Measurements from ENCODE around the gene MAGEB4. TPM values are rescaled to one million over a fixed set of nuclear protein-coding genes. Genes with fewer than 3 reads are reported as not detected.

The MAGEB4 gene
- total and polyA plus RNA-seq, 2 experiments from 2014 or later = not detected

- TF ChIP-seq, protein P1, sequence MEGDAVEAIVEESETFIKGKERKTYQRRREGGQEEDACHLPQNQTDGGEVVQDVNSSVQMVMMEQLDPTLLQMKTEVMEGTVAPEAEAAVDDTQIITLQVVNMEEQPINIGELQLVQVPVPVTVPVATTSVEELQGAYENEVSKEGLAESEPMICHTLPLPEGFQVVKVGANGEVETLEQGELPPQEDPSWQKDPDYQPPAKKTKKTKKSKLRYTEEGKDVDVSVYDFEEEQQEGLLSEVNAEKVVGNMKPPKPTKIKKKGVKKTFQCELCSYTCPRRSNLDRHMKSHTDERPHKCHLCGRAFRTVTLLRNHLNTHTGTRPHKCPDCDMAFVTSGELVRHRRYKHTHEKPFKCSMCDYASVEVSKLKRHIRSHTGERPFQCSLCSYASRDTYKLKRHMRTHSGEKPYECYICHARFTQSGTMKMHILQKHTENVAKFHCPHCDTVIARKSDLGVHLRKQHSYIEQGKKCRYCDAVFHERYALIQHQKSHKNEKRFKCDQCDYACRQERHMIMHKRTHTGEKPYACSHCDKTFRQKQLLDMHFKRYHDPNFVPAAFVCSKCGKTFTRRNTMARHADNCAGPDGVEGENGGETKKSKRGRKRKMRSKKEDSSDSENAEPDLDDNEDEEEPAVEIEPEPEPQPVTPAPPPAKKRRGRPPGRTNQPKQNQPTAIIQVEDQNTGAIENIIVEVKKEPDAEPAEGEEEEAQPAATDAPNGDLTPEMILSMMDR (conservative IDR thresholded peaks at IDR 0.05; ENCODE audit: low read depth in 2 of 2) = no peak
- TF ChIP-seq ZNF462 (CRISPR knock-in tag; IDR thresholded peaks at IDR 0.05) = peak; percentile 52; the same call in 1 of the 2 replicates
- TF ChIP-seq POLR2AphosphoS5 (IDR thresholded peaks at IDR 0.05; ENCODE audit: low read depth) = no peak
- TF ChIP-seq NANOG (IDR thresholded peaks at IDR 0.05; ENCODE audit: borderline replicate concordance) = peak; percentile 58; the same call in 1 of the 2 replicates
Measured at GRCh38 chrX:30219372-30219771, 22.4 kb upstream of the MAGEB4 start (continued).

- Histone ChIP-seq H3K9me2 (ENCODE audit: insufficient read depth) (no peaks in the 10 kb centered on the region), H3K4me2 (no peak overlapping the region), H3K27me3 (ENCODE audit: insufficient read depth) (no peaks in the 10 kb centered on the region), H3K4me1 (ENCODE audit: insufficient read depth) (no peaks in the 10 kb centered on the region), H3K27ac (ENCODE audit: low read depth) (no peak overlapping the region; the same call in 1 of the 2 replicates), H4K20me1 (replicated peaks; ENCODE audit: insufficient read depth) (no peaks in the 10 kb centered on the region), H3K79me2 (replicated peaks; ENCODE audit: insufficient read depth) (no peaks in the 10 kb centered on the region), H2AFZ (no peak overlapping the region), H3K36me3 (ENCODE audit: insufficient read depth) (no peaks in the 10 kb centered on the region), H3K4me3 (no peak overlapping the region), H3F3A (replicated peaks; ENCODE audit: low read depth) (no peaks in the 10 kb centered on the region)
- peaks cover 5% of the 10 kb centered on the region; the same call in 2 of the 3 replicates for H3K4me1 Mint-ChIP-seq
- H3K36me3 Mint-ChIP-seq (ENCODE audit: low read depth) = peaks cover 3% of the 10 kb centered on the region; the same call in 1 of the 3 replicates
- no peak overlapping the region for H3K27ac Mint-ChIP-seq
- peaks cover 4% of the 10 kb centered on the region for H3K27me3 Mint-ChIP-seq (ENCODE audit: insufficient read depth, low read depth, poor library complexity)
- H3K4me3 Mint-ChIP-seq = no peak overlapping the region
- ATAC-seq (no peak), DNase-seq (ENCODE audit: low spot score) (no peak)
- H3K9me3 Mint-ChIP-seq = no peaks in the 10 kb centered on the region
- TF ChIP-seq NANOG (IDR thresholded peaks at IDR 0.05; ENCODE audit: borderline replicate concordance) (no peak), EZH2phosphoT487 (IDR thresholded peaks at IDR 0.05; ENCODE audit: unreplicated experiment) (no peak), CREB1 (CRISPR knock-in tag; IDR thresholded peaks at IDR 0.05; ENCODE audit: low read depth) (no peak), ZNF114 (CRISPR knock-in tag; IDR thresholded peaks at IDR 0.05) (no peak), JUNB (IDR thresholded peaks at IDR 0.05; ENCODE audit: unreplicated experiment) (no peak), EZH2 (IDR thresholded peaks at IDR 0.05; ENCODE audit: low read depth, unreplicated experiment) (no peak)
- TF ChIP-seq, protein P2, sequence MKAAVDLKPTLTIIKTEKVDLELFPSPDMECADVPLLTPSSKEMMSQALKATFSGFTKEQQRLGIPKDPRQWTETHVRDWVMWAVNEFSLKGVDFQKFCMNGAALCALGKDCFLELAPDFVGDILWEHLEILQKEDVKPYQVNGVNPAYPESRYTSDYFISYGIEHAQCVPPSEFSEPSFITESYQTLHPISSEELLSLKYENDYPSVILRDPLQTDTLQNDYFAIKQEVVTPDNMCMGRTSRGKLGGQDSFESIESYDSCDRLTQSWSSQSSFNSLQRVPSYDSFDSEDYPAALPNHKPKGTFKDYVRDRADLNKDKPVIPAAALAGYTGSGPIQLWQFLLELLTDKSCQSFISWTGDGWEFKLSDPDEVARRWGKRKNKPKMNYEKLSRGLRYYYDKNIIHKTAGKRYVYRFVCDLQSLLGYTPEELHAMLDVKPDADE (IDR thresholded peaks at IDR 0.05) = no peak
- TF ChIP-seq, protein P3, sequence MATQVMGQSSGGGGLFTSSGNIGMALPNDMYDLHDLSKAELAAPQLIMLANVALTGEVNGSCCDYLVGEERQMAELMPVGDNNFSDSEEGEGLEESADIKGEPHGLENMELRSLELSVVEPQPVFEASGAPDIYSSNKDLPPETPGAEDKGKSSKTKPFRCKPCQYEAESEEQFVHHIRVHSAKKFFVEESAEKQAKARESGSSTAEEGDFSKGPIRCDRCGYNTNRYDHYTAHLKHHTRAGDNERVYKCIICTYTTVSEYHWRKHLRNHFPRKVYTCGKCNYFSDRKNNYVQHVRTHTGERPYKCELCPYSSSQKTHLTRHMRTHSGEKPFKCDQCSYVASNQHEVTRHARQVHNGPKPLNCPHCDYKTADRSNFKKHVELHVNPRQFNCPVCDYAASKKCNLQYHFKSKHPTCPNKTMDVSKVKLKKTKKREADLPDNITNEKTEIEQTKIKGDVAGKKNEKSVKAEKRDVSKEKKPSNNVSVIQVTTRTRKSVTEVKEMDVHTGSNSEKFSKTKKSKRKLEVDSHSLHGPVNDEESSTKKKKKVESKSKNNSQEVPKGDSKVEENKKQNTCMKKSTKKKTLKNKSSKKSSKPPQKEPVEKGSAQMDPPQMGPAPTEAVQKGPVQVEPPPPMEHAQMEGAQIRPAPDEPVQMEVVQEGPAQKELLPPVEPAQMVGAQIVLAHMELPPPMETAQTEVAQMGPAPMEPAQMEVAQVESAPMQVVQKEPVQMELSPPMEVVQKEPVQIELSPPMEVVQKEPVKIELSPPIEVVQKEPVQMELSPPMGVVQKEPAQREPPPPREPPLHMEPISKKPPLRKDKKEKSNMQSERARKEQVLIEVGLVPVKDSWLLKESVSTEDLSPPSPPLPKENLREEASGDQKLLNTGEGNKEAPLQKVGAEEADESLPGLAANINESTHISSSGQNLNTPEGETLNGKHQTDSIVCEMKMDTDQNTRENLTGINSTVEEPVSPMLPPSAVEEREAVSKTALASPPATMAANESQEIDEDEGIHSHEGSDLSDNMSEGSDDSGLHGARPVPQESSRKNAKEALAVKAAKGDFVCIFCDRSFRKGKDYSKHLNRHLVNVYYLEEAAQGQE (IDR thresholded peaks at IDR 0.05; ENCODE audit: unreplicated experiment) = no peak
Measured at GRCh38 chrX:30220661-30221060, 21.1 kb upstream of the MAGEB4 start.

Data from GM23338 (cell line).